Chondrocyte (in vitro differentiated cells): Measurements from ENCODE around the gene SDK2. TPM values are rescaled to one million over a fixed set of nuclear protein-coding genes. Genes with fewer than 3 reads are reported as not detected.

Source experiments
- DNase-seq: peaks from one replicate; pipeline ENCODE4 v3.0.0; 2021; ENCODE audit warnings: mixed read lengths, low spot score
- H3K27ac Mint-ChIP-seq: one replicate; pipeline ENCODE4 v1.8.0; 2021; ENCODE audit warnings: mild to moderate bottlenecking, moderate library complexity, mixed read lengths; ENCODE audit not compliant: unreplicated experiment
- H3K27me3 Mint-ChIP-seq: 2 replicates; pipeline ENCODE4 v1.8.0; 2021; ENCODE audit warnings: low read depth, mixed read lengths
- H3K36me3 Mint-ChIP-seq: 2 replicates; pipeline ENCODE4 v1.8.0; 2021; ENCODE audit warnings: low read depth, mixed read lengths
- H3K4me1 Mint-ChIP-seq: 2 replicates; pipeline ENCODE4 v1.8.0; 2021; ENCODE audit warnings: low read depth, mild to moderate bottlenecking, mixed read lengths
- H3K4me3 Mint-ChIP-seq: one replicate; pipeline ENCODE4 v1.8.0; 2021; ENCODE audit warnings: mild to moderate bottlenecking, moderate library complexity, mixed read lengths; ENCODE audit not compliant: unreplicated experiment
- H3K9me3 Mint-ChIP-seq: 2 replicates; pipeline ENCODE4 v1.8.0; 2021; ENCODE audit warnings: low read depth, mixed read lengths
- total RNA-seq: library from RNA; stranded (reverse); gene quantifications from 3 replicates; pipeline ENCODE4 v1.2.1, GENCODE V29; 2021
- TF ChIP-seq, protein P1 (sequence below): fragments of 200-600 bp; sonication (generic); IDR thresholded peaks from 2 replicates; pipeline ENCODE4 v1.5.0; 2021; ENCODE audit warnings: antibody characterized with exemption, mild to moderate bottlenecking, moderate library complexity

SDK2 gene
- total RNA-seq, 1 donor from 2014 or later: 15.8 TPM

DNA sequence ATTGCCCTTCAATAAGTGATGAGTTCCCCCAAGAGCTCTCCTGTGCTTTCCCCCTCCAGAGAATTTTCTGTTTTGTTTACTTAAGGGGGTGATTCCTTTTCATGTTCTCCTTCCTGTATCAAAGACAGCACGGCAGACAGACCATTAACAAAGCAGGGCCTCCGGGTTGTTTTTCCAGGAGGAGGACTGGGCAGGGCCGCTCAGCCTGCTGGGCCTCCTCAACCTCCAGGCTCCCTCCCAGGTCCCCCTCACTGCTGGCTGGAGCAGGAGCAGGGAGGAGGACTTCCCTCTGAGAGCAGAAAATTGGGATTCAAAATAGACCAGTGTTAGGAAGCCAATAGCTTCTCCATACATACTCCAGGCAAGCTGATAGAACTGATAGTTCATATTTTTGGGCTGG, 20.4 kb downstream of the SDK2 start:
- Mint-ChIP-seq H3K36me3 (no peaks in the 10 kb centered on the region), H3K27ac (peak overlapping the region; percentile 36)
- peak; percentile 47 for DNase-seq

DNA sequence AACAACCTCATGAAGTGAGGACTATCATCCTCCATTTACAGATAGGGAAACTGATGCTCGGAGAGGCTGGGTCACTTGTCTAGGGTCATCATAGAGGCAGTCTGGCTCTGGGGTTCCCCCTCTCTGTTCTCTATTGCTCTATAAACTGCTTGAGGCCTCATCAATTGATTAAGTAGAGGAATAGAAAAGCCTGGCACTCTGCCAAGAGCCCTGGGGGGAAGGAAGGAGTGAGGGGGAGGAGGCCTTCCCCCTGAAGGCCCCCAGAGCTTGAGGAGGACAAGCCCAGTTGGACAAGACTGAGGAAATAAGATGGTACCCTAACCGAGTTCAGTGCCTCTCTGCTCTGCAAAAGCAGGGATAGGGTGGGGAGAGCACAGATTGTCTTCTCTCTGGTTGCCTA, 21.0 kb downstream of the SDK2 start:
- H3K4me3 Mint-ChIP-seq: no peak overlapping the region
- peaks cover 9% of the 10 kb centered on the region for H3K9me3 Mint-ChIP-seq
- DNase-seq: no peak
- no peaks in the 10 kb centered on the region for H3K36me3 Mint-ChIP-seq
- H3K4me1 Mint-ChIP-seq: peaks cover 28% of the 10 kb centered on the region
- H3K27me3 Mint-ChIP-seq: no peaks in the 10 kb centered on the region
- TF ChIP-seq, protein P1, sequence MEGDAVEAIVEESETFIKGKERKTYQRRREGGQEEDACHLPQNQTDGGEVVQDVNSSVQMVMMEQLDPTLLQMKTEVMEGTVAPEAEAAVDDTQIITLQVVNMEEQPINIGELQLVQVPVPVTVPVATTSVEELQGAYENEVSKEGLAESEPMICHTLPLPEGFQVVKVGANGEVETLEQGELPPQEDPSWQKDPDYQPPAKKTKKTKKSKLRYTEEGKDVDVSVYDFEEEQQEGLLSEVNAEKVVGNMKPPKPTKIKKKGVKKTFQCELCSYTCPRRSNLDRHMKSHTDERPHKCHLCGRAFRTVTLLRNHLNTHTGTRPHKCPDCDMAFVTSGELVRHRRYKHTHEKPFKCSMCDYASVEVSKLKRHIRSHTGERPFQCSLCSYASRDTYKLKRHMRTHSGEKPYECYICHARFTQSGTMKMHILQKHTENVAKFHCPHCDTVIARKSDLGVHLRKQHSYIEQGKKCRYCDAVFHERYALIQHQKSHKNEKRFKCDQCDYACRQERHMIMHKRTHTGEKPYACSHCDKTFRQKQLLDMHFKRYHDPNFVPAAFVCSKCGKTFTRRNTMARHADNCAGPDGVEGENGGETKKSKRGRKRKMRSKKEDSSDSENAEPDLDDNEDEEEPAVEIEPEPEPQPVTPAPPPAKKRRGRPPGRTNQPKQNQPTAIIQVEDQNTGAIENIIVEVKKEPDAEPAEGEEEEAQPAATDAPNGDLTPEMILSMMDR: no peak
- H3K27ac Mint-ChIP-seq: no peak overlapping the region

More for the DNA sequence above, 20.4 kb downstream of the SDK2 start:
- Mint-ChIP-seq H3K27me3 (no peaks in the 10 kb centered on the region), H3K4me1 (peaks cover 26% of the 10 kb centered on the region), H3K9me3 (peaks cover 9% of the 10 kb centered on the region), H3K4me3 (no peak overlapping the region)
- TF ChIP-seq, protein P1: no peak

DNA sequence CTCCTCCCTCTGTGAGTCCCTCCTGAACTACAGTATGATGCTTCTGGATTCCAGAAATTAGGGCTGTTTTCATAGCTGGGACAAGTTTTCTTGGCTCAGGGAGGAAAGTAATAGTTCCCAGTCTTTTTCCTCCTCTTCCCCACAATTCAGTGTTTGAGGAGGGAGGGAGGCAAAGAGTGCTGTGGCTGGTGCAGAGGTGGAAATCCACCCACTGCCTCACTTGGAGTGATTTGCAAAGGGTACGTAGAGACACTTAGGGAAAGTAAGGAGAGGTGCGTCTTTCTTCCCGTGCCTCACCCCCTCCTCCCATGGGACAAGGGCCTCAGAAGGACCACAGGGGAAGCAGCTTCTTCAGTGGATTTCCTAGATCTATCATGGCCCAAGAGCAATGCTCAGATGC, 21.9 kb downstream of the SDK2 start:
- Mint-ChIP-seq H3K27ac (no peak overlapping the region), H3K4me3 (no peak overlapping the region), H3K9me3 (peaks cover 9% of the 10 kb centered on the region), H3K36me3 (no peaks in the 10 kb centered on the region), H3K27me3 (no peaks in the 10 kb centered on the region), H3K4me1 (peaks cover 28% of the 10 kb centered on the region)
- TF ChIP-seq, protein P1: no peak
- DNase-seq: no peak

DNA sequence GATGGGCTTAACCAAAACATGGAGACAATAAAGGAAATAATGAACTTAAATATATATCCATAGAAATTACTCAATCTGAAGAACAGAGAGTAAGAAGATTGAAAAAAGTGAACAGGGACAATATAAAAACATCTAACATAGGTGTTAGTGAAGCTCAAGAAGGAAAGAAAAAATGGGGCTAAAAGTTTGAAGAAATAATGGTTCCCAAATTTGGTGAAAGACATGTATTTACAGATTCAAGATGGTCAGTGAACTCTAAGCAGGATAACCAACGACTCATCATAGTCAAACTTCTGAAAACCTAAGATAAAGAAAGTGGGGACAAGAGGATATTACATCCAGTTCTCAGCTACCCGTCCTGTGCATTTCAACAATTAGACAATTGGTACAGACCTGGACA, 22.6 kb downstream of the SDK2 start:
- peaks cover 26% of the 10 kb centered on the region for H3K4me1 Mint-ChIP-seq
- peaks cover 9% of the 10 kb centered on the region for H3K9me3 Mint-ChIP-seq

DNA sequence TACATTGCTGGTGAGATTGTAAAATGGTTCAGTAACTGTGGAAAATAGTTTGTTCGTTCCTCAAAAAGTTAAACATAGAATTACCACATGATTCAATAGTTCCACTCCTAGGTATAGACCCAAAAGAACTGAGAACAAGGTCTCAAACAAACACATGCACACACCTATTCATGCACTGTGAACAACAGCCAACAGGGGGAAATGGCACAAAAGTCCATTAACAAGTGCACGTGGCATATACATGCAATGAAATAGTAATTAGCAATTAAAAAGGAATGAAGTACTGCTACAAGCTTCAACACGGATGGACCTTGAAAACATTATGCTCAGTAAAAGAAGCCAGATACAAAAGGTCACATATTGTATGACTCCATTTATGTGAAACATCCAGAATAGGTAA, 23.8 kb downstream of the SDK2 start:
- peaks cover 9% of the 10 kb centered on the region for H3K9me3 Mint-ChIP-seq
- H3K27ac Mint-ChIP-seq: no peak overlapping the region
- peaks cover 28% of the 10 kb centered on the region for H3K4me1 Mint-ChIP-seq
- DNase-seq: no peak
- H3K36me3 Mint-ChIP-seq: no peaks in the 10 kb centered on the region
- TF ChIP-seq, protein P1: no peak
- no peak overlapping the region for H3K4me3 Mint-ChIP-seq
- H3K27me3 Mint-ChIP-seq: no peaks in the 10 kb centered on the region

More for the DNA sequence above, 22.6 kb downstream of the SDK2 start:
- no peak overlapping the region for H3K27ac Mint-ChIP-seq
- TF ChIP-seq, protein P1: no peak
- no peaks in the 10 kb centered on the region for H3K36me3 Mint-ChIP-seq
- H3K4me3 Mint-ChIP-seq: no peak overlapping the region
- DNase-seq: no peak
- H3K27me3 Mint-ChIP-seq: no peaks in the 10 kb centered on the region
